NT2/D1 (cell line): Measurements from ENCODE around the gene AMIGO2.

Experiments used
- DNase-seq: peaks from one replicate; pipeline ENCODE4 v3.0.0-alpha.2; 2011; ENCODE audit warnings: low read depth, low spot score
- H3K27me3 ChIP-seq: 2 replicates; pipeline ENCODE4 v1.6.0; 2011; ENCODE audit warnings: mild to moderate bottlenecking; ENCODE audit not compliant: insufficient read length, insufficient read depth
- H3K36me3 ChIP-seq: 2 replicates; pipeline ENCODE4 v1.6.1; 2011; ENCODE audit warnings: mild to moderate bottlenecking, low read length, mixed read lengths; ENCODE audit not compliant: insufficient read depth, insufficient read length
- H3K4me1 ChIP-seq: 2 replicates; pipeline ENCODE4 v1.5.1; 2011; ENCODE audit not compliant: insufficient read depth, insufficient read length
- H3K4me3 ChIP-seq: 2 replicates; pipeline ENCODE4 v1.5.1; 2011; ENCODE audit warnings: low read depth; ENCODE audit not compliant: insufficient read length
- H3K9ac ChIP-seq: 2 replicates; pipeline ENCODE4 v1.6.0; 2011; ENCODE audit warnings: low read depth; ENCODE audit not compliant: insufficient read length
- H3K9me3 ChIP-seq: 2 replicates; pipeline ENCODE4 v1.5.1; 2011; ENCODE audit warnings: mild to moderate bottlenecking, low read length; ENCODE audit not compliant: insufficient read depth
- SUZ12 ChIP-seq: IDR thresholded peaks from 2 replicates; pipeline ENCODE4 v1.6.1; 2011; ENCODE audit not compliant: insufficient read length, insufficient read depth; ENCODE audit errors: extremely low read depth
- YY1 ChIP-seq: IDR thresholded peaks from 2 replicates; pipeline ENCODE4 v1.6.1; 2011; ENCODE audit not compliant: insufficient read length, insufficient read depth
- ZNF274 ChIP-seq: IDR thresholded peaks from 2 replicates; pipeline ENCODE4 v1.6.1; 2011; ENCODE audit warnings: mild to moderate bottlenecking, low read depth, low read length

Gene AMIGO2

GRCh38 chr12:47085815-47086252 lies 6.1 kb upstream of the AMIGO2 start:
- H3K9ac ChIP-seq: no peak overlapping the region
- no peaks in the 10 kb centered on the region for H3K9me3 ChIP-seq
- DNase-seq: no peak
- no peaks in the 10 kb centered on the region for H3K27me3 ChIP-seq
- TF ChIP-seq YY1: no peak
- TF ChIP-seq SUZ12: no peak
- no peak for TF ChIP-seq ZNF274
- no peaks in the 10 kb centered on the region for H3K36me3 ChIP-seq
- no peak overlapping the region for H3K4me3 ChIP-seq
- H3K4me1 ChIP-seq: no peaks in the 10 kb centered on the region

GRCh38 chr12:47084172-47084571 lies 4.4 kb upstream of the AMIGO2 start:
- Histone ChIP-seq H3K36me3 (no peaks in the 10 kb centered on the region), H3K27me3 (peaks cover 11% of the 10 kb centered on the region), H3K4me1 (peaks cover 2% of the 10 kb centered on the region), H3K4me3 (no peak overlapping the region), H3K9ac (no peak overlapping the region), H3K9me3 (no peaks in the 10 kb centered on the region)
- TF ChIP-seq YY1 (no peak), ZNF274 (no peak), SUZ12 (no peak)
- DNase-seq: no peak

- peaks cover 23% of the 10 kb centered on the region for H3K27me3 ChIP-seq
- no peaks in the 10 kb centered on the region for H3K36me3 ChIP-seq
- no peak overlapping the region for H3K4me3 ChIP-seq
- no peak overlapping the region for H3K9ac ChIP-seq
- H3K9me3 ChIP-seq: no peaks in the 10 kb centered on the region
- peaks cover 2% of the 10 kb centered on the region for H3K4me1 ChIP-seq
- no peak for DNase-seq
- no peak for TF ChIP-seq YY1
- TF ChIP-seq SUZ12: no peak
Observed at GRCh38 chr12:47082796-47083621, 3.2 kb upstream of the AMIGO2 start.

- no peaks in the 10 kb centered on the region for H3K9me3 ChIP-seq
- H3K27me3 ChIP-seq: peaks cover 30% of the 10 kb centered on the region
- peaks cover 2% of the 10 kb centered on the region for H3K4me1 ChIP-seq
- TF ChIP-seq YY1: no peak
- no peak for TF ChIP-seq ZNF274
- TF ChIP-seq SUZ12: no peak
- H3K36me3 ChIP-seq: peaks cover 5% of the 10 kb centered on the region
- H3K9ac ChIP-seq: no peak overlapping the region
- no peak overlapping the region for H3K4me3 ChIP-seq
- DNase-seq: no peak
Observed at GRCh38 chr12:47082283-47082682, 2.5 kb upstream of the AMIGO2 start.

GRCh38 chr12:47080725-47081502 lies 1.2 kb upstream of the AMIGO2 start:
- H3K4me3 ChIP-seq: no peak overlapping the region
- no peak overlapping the region for H3K9ac ChIP-seq
- peaks cover 2% of the 10 kb centered on the region for H3K4me1 ChIP-seq
- no peaks in the 10 kb centered on the region for H3K9me3 ChIP-seq
- DNase-seq: no peak
- TF ChIP-seq YY1 (no peak), SUZ12 (no peak), ZNF274 (no peak)
- peaks cover 6% of the 10 kb centered on the region for H3K36me3 ChIP-seq
- peaks cover 31% of the 10 kb centered on the region for H3K27me3 ChIP-seq

GRCh38 chr12:47079981-47080724 lies 394 bp upstream of the AMIGO2 start:
- no peak for TF ChIP-seq ZNF274
- TF ChIP-seq SUZ12: no peak
- no peak for TF ChIP-seq YY1
- Histone ChIP-seq H3K4me3 (peak overlapping the region; percentile 63), H3K36me3 (peaks cover 6% of the 10 kb centered on the region), H3K9me3 (no peaks in the 10 kb centered on the region), H3K4me1 (peaks cover 2% of the 10 kb centered on the region), H3K27me3 (peaks cover 31% of the 10 kb centered on the region), H3K9ac (peak overlapping the region; percentile 74)
- no peak for DNase-seq
